Muscle of leg (tissue), 11 donors: ENCODE data around the gene B4GALNT3. TPM values are rescaled to one million over a fixed set of nuclear protein-coding genes. Genes with fewer than 3 reads are reported as not detected.
A peak's percentile ranks its signal among the peaks of the same experiment; 100 is the strongest.

Experiments
- DNase-seq: peaks from one replicate; pipeline ENCODE4 v3.0.0; 2013
- H3K27ac ChIP-seq: one replicate; pipeline ENCODE4 v1.5.1; 2013; ENCODE audit warnings: mild to moderate bottlenecking, low read length, control low read depth
- H3K27me3 ChIP-seq: one replicate; pipeline ENCODE4 v1.6.1; 2013; ENCODE audit warnings: low read length; ENCODE audit not compliant: control insufficient read depth, insufficient read depth
- H3K36me3 ChIP-seq: one replicate; pipeline ENCODE4 v1.6.1; 2013; ENCODE audit warnings: low read length; ENCODE audit not compliant: control insufficient read depth, insufficient read depth
- H3K4me1 ChIP-seq: one replicate; pipeline ENCODE4 v1.6.1; 2013; ENCODE audit warnings: low read length; ENCODE audit not compliant: control insufficient read depth, insufficient read depth
- H3K4me3 ChIP-seq: one replicate; pipeline ENCODE4 v1.5.1; 2013; ENCODE audit warnings: low read length, control low read depth
- H3K9me3 ChIP-seq: replicated peaks from 2 replicates; pipeline ENCODE4 v1.6.1; 2013; ENCODE audit warnings: low read depth, low read length; ENCODE audit not compliant: control insufficient read depth
- WGBS: methylation state at CpG from one replicate; pipeline ENCODE4 v1.1.5; 2013; ENCODE audit warnings: missing lambda C conversion rate; ENCODE audit not compliant: insufficient coverage; 5-methylcytosine and 5-hydroxymethylcytosine counted together
- polyA plus RNA-seq, 8 donors: library from polyadenylated mRNA; unstranded; fragments of 120-200 nt; gene quantifications; one replicate each; pipeline versions ENCODE4 v1.2.1 to v1.2.3, GENCODE V29; 2013; ENCODE audit warnings: inconsistent platforms in 1 of 8, low replicate concordance in 1 of 8; ENCODE audit not compliant: insufficient read length in 8 of 8, insufficient read depth in 1 of 8
- total RNA-seq: library from RNA; stranded (reverse); fragments of 120-200 nt; gene quantifications from one replicate; pipeline ENCODE4 v1.2.4, GENCODE V29; 2013

Gene B4GALNT3
- total and polyA plus RNA-seq, 9 donors = 6.0 to 12.4 (median 9.1) TPM

DNA sequence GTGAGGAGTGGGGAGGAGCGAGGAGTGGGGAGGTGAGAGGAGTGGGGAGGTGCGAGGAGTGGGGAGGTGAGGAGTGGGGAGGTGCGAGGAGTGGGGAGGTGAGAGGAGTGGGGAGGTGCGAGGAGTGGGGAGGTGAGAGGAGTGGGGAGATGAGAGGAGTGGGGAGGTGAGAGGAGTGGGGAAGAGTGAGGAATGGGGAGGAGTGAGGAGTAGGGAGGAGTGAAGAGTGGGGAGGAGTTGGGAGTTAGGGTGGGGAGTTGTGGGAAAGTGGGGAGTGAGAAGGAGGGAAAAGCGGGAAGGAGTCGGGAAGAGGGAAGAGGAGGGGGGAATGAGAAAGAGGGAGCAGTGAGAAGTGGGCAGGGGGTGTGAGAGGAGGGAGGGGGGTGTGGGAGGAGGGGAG is 86.1 kb downstream of the B4GALNT3 start:
- Histone ChIP-seq H3K9me3 (no peaks in the 10 kb centered on the region), H3K36me3 (no peaks in the 10 kb centered on the region), H3K27ac (no peak overlapping the region), H3K27me3 (peaks cover 2% of the 10 kb centered on the region), H3K4me1 (peaks cover 34% of the 10 kb centered on the region), H3K4me3 (no peak overlapping the region)
- 67% methylated on average over 6 of the region's 6 CpGs for WGBS
- no peak for DNase-seq

DNA sequence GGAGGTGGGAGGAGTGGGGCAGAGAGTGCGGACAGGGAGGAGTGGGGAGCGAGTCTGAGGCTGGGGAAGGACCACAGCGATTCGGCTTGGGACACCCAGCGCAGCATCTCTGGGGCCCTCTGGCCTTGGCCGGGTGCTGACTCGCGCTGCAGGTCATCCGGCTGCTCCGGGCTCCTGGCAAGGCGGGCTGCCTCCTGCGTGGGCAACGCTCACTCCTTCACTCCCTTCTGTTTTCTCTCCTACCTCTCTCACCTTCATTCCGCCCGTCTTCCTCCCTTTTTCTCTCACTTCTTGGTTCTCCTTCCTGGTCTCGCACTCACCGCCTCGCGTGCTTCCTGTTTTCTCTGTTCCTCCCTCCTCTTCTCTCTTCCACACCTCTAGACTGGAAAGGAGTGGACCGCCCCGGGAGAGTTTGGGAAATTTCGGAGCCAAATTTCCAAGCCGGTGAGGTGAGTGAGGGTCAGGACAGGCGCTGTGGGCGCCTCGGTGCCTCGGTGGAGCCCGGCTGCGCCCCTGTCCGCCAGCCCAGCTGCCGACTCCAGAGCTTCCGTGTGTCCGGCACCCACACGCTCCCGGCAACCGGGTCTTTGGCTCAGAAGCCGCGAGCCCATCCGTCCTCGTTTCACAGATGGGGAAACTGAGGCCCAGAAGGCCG is 86.7 kb downstream of the B4GALNT3 start:
- Histone ChIP-seq H3K4me3 (no peak overlapping the region), H3K27me3 (peaks cover 2% of the 10 kb centered on the region), H3K4me1 (peaks cover 35% of the 10 kb centered on the region), H3K9me3 (no peaks in the 10 kb centered on the region), H3K27ac (no peak overlapping the region), H3K36me3 (no peaks in the 10 kb centered on the region)
- no peak for DNase-seq
- WGBS = 80% methylated on average over 39 of the region's 41 CpGs

- WGBS = 20% methylated on average over 34 of the region's 44 CpGs
- Histone ChIP-seq H3K4me1 (peaks cover 36% of the 10 kb centered on the region), H3K27me3 (peaks cover 2% of the 10 kb centered on the region), H3K27ac (no peak overlapping the region), H3K4me3 (no peak overlapping the region), H3K36me3 (no peaks in the 10 kb centered on the region), H3K9me3 (no peaks in the 10 kb centered on the region)
- peak; percentile 64 for DNase-seq
These were observed 87.4 kb downstream of the B4GALNT3 start for GRCh38 chr12:546920-547845.

DNA sequence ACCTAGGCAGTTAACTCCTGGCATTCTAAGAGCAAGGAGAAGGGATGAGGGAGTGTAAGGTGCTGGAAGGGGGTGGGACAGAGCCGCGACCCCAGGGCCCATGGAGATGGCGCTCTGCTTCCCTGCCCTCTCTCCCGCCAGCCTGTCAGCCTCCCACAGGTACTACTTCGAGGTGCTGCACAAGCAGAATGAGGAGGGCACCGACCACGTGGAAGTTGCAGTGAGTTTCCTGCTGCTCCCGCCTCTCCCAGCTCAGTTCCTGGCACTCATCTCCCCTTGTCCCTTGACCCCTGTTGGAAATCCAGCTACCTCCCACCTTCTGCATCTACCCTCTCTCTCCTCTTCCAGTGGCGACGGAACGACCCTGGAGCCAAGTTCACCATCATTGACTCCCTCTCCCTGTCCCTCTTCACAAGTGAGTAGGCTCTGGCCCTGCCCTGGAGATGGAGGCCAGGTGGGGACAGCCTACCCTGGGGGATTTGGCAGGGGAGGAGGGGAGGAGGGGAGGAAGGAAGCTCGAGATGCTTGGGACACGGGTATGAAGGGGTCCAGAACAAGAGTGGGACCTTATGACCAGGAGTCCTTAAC is 88.2 kb downstream of the B4GALNT3 start:
- Histone ChIP-seq H3K36me3 (no peaks in the 10 kb centered on the region), H3K9me3 (no peaks in the 10 kb centered on the region), H3K4me3 (no peak overlapping the region), H3K4me1 (peaks cover 36% of the 10 kb centered on the region), H3K27me3 (peaks cover 2% of the 10 kb centered on the region), H3K27ac (no peak overlapping the region)
- DNase-seq = no peak
- 68% methylated on average over 8 of the region's 13 CpGs for WGBS

- 88% methylated on average over 25 of the region's 29 CpGs for WGBS
- no peak overlapping the region for H3K27ac ChIP-seq
- no peaks in the 10 kb centered on the region for H3K36me3 ChIP-seq
These were observed 89.8 kb downstream of the B4GALNT3 start for GRCh38 chr12:549476-550082.

DNA sequence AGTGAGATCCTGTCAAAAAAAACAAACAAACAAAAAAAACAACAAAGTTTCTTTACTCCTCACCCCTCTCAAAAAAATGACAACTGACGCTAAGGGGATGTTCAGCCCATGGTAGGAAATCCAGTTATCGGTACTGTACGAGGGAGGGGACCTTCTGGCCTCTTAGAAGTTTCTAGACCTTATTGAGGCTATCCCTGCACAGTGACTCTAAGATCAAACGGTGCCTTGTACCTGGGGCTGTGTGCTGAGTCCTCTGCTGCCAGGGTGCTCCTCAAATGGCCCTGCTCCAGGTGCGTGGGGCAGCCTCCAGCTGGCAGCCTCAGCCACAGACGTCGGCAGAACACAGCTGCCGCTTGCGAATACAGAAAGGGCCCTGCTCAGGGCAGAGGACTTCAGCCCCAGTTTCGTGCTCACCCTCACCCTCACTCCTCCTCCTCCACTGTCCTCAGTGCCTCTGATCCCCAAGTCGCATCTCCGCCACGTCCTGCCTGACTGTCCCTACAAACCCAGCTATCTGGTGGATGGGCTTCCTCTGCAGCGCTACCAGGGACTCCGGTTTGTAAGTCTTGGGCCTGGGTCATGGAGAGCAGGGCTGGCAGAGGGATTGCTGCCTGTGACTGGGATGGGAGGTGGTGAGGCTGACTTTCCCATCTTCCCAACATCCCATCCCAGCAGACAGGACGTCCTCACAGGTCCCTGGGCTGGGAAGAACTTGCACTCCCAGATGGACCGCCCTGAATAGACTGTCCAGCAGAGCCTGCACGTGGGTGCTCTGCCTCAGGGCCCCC is 90.9 kb downstream of the B4GALNT3 start:
- Histone ChIP-seq H3K36me3 (no peaks in the 10 kb centered on the region), H3K27me3 (no peaks in the 10 kb centered on the region), H3K9me3 (no peaks in the 10 kb centered on the region), H3K4me1 (peaks cover 43% of the 10 kb centered on the region), H3K4me3 (no peak overlapping the region), H3K27ac (no peak overlapping the region)
- DNase-seq = no peak
- 67% methylated on average over 13 of the region's 18 CpGs for WGBS

More at GRCh38 chr12:549476-550082, 89.8 kb downstream of the B4GALNT3 start:
- DNase-seq = no peak
- peaks cover 46% of the 10 kb centered on the region for H3K4me1 ChIP-seq
- no peaks in the 10 kb centered on the region for H3K9me3 ChIP-seq
- H3K4me3 ChIP-seq = no peak overlapping the region
- peaks cover under 1% of the 10 kb centered on the region for H3K27me3 ChIP-seq

- Histone ChIP-seq H3K27me3 (no peaks in the 10 kb centered on the region), H3K4me3 (no peak overlapping the region), H3K36me3 (no peaks in the 10 kb centered on the region), H3K9me3 (no peaks in the 10 kb centered on the region), H3K4me1 (peaks cover 35% of the 10 kb centered on the region), H3K27ac (no peak overlapping the region)
- peak; percentile 85 for DNase-seq
- WGBS = 29% methylated on average over 1 of the region's 6 CpGs
These were observed 92.7 kb downstream of the B4GALNT3 start for GRCh38 chr12:552466-552865.

GRCh38 chr12:553216-554000 is 93.7 kb downstream of the B4GALNT3 start:
- no peak overlapping the region for H3K27ac ChIP-seq
- H3K27me3 ChIP-seq = no peaks in the 10 kb centered on the region
- H3K36me3 ChIP-seq = no peaks in the 10 kb centered on the region
- DNase-seq = no peak
- no peaks in the 10 kb centered on the region for H3K9me3 ChIP-seq
- H3K4me3 ChIP-seq = no peak overlapping the region
- peaks cover 32% of the 10 kb centered on the region for H3K4me1 ChIP-seq
- 53% methylated on average over 23 of the region's 23 CpGs for WGBS

- Histone ChIP-seq H3K4me1 (peaks cover 32% of the 10 kb centered on the region), H3K9me3 (no peaks in the 10 kb centered on the region), H3K27me3 (no peaks in the 10 kb centered on the region), H3K27ac (no peak overlapping the region), H3K36me3 (no peaks in the 10 kb centered on the region), H3K4me3 (no peak overlapping the region)
- no peak for DNase-seq
- WGBS = 49% methylated on average over 7 of the region's 8 CpGs
These were observed 94.2 kb downstream of the B4GALNT3 start for GRCh38 chr12:554001-554285.
